ENCODE data around the gene CEP290.

GRCh38 chr12:88144546-88145468, 2.9 kb upstream of the CEP290 start:
- TF ChIP-seq, protein P1, sequence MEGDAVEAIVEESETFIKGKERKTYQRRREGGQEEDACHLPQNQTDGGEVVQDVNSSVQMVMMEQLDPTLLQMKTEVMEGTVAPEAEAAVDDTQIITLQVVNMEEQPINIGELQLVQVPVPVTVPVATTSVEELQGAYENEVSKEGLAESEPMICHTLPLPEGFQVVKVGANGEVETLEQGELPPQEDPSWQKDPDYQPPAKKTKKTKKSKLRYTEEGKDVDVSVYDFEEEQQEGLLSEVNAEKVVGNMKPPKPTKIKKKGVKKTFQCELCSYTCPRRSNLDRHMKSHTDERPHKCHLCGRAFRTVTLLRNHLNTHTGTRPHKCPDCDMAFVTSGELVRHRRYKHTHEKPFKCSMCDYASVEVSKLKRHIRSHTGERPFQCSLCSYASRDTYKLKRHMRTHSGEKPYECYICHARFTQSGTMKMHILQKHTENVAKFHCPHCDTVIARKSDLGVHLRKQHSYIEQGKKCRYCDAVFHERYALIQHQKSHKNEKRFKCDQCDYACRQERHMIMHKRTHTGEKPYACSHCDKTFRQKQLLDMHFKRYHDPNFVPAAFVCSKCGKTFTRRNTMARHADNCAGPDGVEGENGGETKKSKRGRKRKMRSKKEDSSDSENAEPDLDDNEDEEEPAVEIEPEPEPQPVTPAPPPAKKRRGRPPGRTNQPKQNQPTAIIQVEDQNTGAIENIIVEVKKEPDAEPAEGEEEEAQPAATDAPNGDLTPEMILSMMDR (IDR thresholded peaks at IDR 0.05; ENCODE audit: insufficient read depth, low read length, poor library complexity, severe bottlenecking): no peak
- no peak for TF ChIP-seq EZH2phosphoT487 (conservative IDR thresholded peaks at IDR 0.05; ENCODE audit: low read length)
